WI38 (cell line): Measurements from ENCODE around the gene MS4A2.
"Not testable (repeated sequence)": the region's sequence is repeated elsewhere in the genome, so short reads cannot be mapped to it uniquely, and the experiment has no call there.

Experiments
- H3K4me3 ChIP-seq: 2 replicates; pipeline ENCODE4 v1.5.1; 2011; ENCODE audit warnings: low read depth, mild to moderate bottlenecking, control low read depth, low read length
- CTCF ChIP-seq: IDR thresholded peaks from 2 replicates; pipeline ENCODE4 v1.5.1; 2012; ENCODE audit warnings: low read depth, mild to moderate bottlenecking, control low read depth, low read length

MS4A2 gene

GRCh38 chr11:60125956-60126585 lies 37.6 kb downstream of the MS4A2 start:
- H3K4me3 ChIP-seq = no peak overlapping the region
- no peak for TF ChIP-seq CTCF

GRCh38 chr11:60127311-60127811 lies 38.9 kb downstream of the MS4A2 start:
- H3K4me3 ChIP-seq = no peak overlapping the region
- TF ChIP-seq CTCF = no peak

DNA sequence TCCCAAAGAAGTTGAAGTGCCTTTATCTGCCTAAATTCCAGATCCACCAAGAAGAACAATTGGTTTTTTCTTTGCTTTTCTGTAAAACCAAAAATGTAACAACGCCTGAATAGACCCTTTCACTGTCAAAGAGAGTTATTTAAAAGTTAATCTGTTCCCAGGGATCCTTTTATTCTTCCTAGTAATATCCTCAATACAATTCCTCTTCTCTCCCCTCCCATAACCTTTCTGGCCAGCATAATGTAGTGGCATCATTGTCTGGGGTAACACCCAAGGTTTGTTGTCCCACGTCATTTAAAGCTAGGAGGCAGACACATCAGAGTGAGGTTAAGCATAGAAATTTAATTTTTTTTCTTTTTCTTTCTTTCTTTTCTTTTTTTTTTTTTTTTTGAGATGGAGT lies 39.9 kb downstream of the MS4A2 start:
- no peak for TF ChIP-seq CTCF

DNA sequence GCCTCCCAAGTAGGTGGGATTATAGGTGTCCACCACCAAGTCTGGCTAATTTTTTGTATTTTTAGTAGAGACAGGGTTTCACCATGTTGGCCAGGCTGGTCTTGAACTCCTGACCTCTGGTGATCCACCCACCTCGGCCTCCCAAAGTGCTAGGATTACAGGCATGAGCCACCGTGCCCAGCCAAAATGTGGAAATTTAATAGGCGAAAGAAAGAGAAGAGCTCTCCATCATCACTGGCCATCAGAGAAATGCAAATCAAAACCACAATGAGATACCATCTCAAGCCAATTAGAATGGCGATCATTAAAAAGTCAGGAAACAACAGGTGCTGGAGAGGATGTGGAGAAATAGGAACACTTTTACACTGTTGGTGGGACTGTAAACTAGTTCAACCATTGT lies 40.4 kb downstream of the MS4A2 start:
- H3K4me3 ChIP-seq = not testable (repeated sequence)

More for the DNA sequence above, 39.9 kb downstream of the MS4A2 start:
- no peak overlapping the region for H3K4me3 ChIP-seq

DNA sequence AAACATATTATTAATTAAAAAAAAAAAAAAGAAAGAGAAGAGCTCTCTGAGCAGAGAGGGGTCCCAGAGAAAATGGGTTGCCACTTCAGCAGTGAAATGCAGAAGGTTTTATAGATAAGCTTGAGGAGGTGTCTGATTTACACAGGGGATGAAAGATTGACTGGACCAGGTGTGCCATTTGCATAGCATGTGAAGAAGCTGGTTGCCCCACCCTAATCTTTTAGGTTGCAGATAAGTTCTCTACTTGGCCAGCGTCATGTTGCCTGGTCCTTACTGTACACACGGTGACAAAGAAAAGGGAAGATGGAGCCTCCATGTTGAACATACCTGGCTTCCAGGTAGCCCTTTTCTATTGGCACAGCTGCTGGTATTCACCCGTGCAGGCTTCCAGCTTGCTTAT lies 41.4 kb downstream of the MS4A2 start:
- no peak overlapping the region for H3K4me3 ChIP-seq
- no peak for TF ChIP-seq CTCF

GRCh38 chr11:60130496-60130895 lies 42.0 kb downstream of the MS4A2 start:
- TF ChIP-seq CTCF = no peak
- no peak overlapping the region for H3K4me3 ChIP-seq

- H3K4me3 ChIP-seq = no peak overlapping the region
- TF ChIP-seq CTCF = no peak
These were observed 43.4 kb downstream of the MS4A2 start for GRCh38 chr11:60131912-60132311.

DNA sequence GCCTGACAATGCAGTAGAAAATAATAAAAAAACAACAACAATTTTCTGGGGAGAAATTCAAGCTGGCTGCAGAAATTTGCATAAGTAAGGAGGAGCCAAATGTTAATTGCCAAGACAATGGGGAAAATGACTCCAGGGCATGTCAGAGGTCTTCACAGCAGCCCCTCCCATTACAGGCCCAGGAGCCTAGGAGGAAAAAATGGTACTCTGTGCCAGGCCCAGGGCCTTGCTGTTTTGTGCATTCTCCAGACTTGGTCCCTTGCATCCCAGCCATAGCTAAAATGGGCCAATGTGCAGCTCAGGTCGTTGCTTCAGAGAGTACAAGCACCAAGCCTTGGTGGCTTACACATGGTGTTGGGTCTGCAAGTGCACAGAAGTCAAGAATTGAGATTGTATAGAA lies 45.5 kb downstream of the MS4A2 start:
- no peak for TF ChIP-seq CTCF

More for the DNA sequence above, 45.5 kb downstream of the MS4A2 start:
- H3K4me3 ChIP-seq = no peak overlapping the region
